KMS-11 (cell line): ENCODE data around the gene SEPTIN5.
A peak's percentile ranks its signal among the peaks of the same experiment; 100 is the strongest.
"Not testable (repeated sequence)": the region's sequence is repeated elsewhere in the genome, so short reads cannot be mapped to it uniquely, and the experiment has no call there.

ENCODE experiments used
- H2AFZ ChIP-seq: fragments of 200-600 bp; sonication (generic); 2 replicates; pipeline ENCODE4 v1.6.1; 2016; ENCODE audit warnings: antibody characterized with exemption, mixed run types, low read depth
- H3K27ac ChIP-seq: fragments of 200-600 bp; sonication (generic); 2 replicates; pipeline ENCODE4 v1.6.1; 2016; ENCODE audit warnings: mild to moderate bottlenecking, mixed run types
- H3K27me3 ChIP-seq: fragments of 200-600 bp; sonication (generic); 2 replicates; pipeline ENCODE4 v1.6.1; 2017; ENCODE audit warnings: mild to moderate bottlenecking, low read depth, mixed run types, moderate library complexity; ENCODE audit not compliant: insufficient read depth
- H3K36me3 ChIP-seq: fragments of 200-600 bp; sonication (generic); 2 replicates; pipeline ENCODE4 v1.6.1; 2017; ENCODE audit warnings: mild to moderate bottlenecking, mixed run types; ENCODE audit not compliant: insufficient read depth
- H3K4me1 ChIP-seq: fragments of 200-600 bp; sonication (generic); 2 replicates; pipeline ENCODE4 v1.6.1; 2016; ENCODE audit warnings: mild to moderate bottlenecking, low read depth, mixed run types; ENCODE audit not compliant: poor library complexity, severe bottlenecking
- H3K4me2 ChIP-seq: fragments of 200-600 bp; sonication (generic); 2 replicates; pipeline ENCODE4 v1.7.0; 2016; ENCODE audit warnings: mild to moderate bottlenecking, mixed run types
- H3K4me3 ChIP-seq: fragments of 200-600 bp; sonication (generic); IDR thresholded peaks from 2 replicates; pipeline ENCODE4 v1.6.1; 2017; ENCODE audit warnings: low read depth, low read length, mixed read lengths; ENCODE audit not compliant: insufficient read depth
- H3K79me2 ChIP-seq: fragments of 200-600 bp; sonication (generic); 2 replicates; pipeline ENCODE4 v1.6.1; 2016; ENCODE audit warnings: low read depth, mixed run types; ENCODE audit not compliant: insufficient read depth
- H3K9ac ChIP-seq: fragments of 200-600 bp; sonication (generic); 2 replicates; pipeline ENCODE4 v1.6.1; 2016; ENCODE audit warnings: mild to moderate bottlenecking, mixed run types
- H4K20me1 ChIP-seq: fragments of 200-600 bp; sonication (generic); 2 replicates; pipeline ENCODE4 v1.6.1; 2016; ENCODE audit warnings: mild to moderate bottlenecking, mixed run types; ENCODE audit not compliant: insufficient read depth
- CTCF ChIP-seq: fragments of 200-600 bp; sonication (generic); conservative IDR thresholded peaks from 2 replicates; pipeline ENCODE4 v1.6.1; 2017; ENCODE audit warnings: low read depth, mild to moderate bottlenecking, antibody characterized with exemption, low read length, moderate library complexity, mixed read lengths

The SEPTIN5 gene

GRCh38 chr22:19674929-19675253 is 39.4 kb upstream of the SEPTIN5 start:
- Histone ChIP-seq H4K20me1 (no peaks in the 10 kb centered on the region), H3K4me3 (no peak overlapping the region), H3K36me3 (no peaks in the 10 kb centered on the region), H3K27ac (no peak overlapping the region), H3K79me2 (no peaks in the 10 kb centered on the region), H3K27me3 (no peaks in the 10 kb centered on the region), H3K4me2 (no peak overlapping the region), H2AFZ (no peak overlapping the region), H3K4me1 (no peaks in the 10 kb centered on the region), H3K9ac (no peak overlapping the region)
- TF ChIP-seq CTCF, result no peak

- Histone ChIP-seq H4K20me1 (no peaks in the 10 kb centered on the region), H3K4me2 (no peak overlapping the region), H3K36me3 (no peaks in the 10 kb centered on the region), H2AFZ (no peak overlapping the region), H3K9ac (no peak overlapping the region), H3K27me3 (no peaks in the 10 kb centered on the region), H3K27ac (no peak overlapping the region), H3K4me3 (no peak overlapping the region), H3K4me1 (no peaks in the 10 kb centered on the region), H3K79me2 (no peaks in the 10 kb centered on the region)
- no peak for TF ChIP-seq CTCF
These were observed 38.9 kb upstream of the SEPTIN5 start for GRCh38 chr22:19675428-19675827.

GRCh38 chr22:19676437-19676836 is 37.9 kb upstream of the SEPTIN5 start:
- H3K36me3 ChIP-seq, H3K79me2 ChIP-seq, H3K4me1 ChIP-seq, H3K27me3 ChIP-seq, H2AFZ ChIP-seq, H3K4me3 ChIP-seq, H3K4me2 ChIP-seq, H3K9ac ChIP-seq, H4K20me1 ChIP-seq, H3K27ac ChIP-seq: not testable (repeated sequence)

- Histone ChIP-seq H3K4me1 (no peaks in the 10 kb centered on the region), H2AFZ (no peak overlapping the region), H3K27ac (no peak overlapping the region), H3K4me2 (no peak overlapping the region), H3K36me3 (no peaks in the 10 kb centered on the region), H3K9ac (no peak overlapping the region), H3K4me3 (no peak overlapping the region), H4K20me1 (no peaks in the 10 kb centered on the region), H3K27me3 (no peaks in the 10 kb centered on the region), H3K79me2 (no peaks in the 10 kb centered on the region)
- no peak for TF ChIP-seq CTCF
These were observed 35.3 kb upstream of the SEPTIN5 start for GRCh38 chr22:19678949-19679521.

- peak; percentile 55 for TF ChIP-seq CTCF
These were observed 34.7 kb upstream of the SEPTIN5 start for GRCh38 chr22:19679522-19680101.

More at GRCh38 chr22:19679522-19680101, 34.7 kb upstream of the SEPTIN5 start:
- Histone ChIP-seq H3K4me2 (no peak overlapping the region), H2AFZ (no peak overlapping the region), H3K27me3 (no peaks in the 10 kb centered on the region), H3K79me2 (no peaks in the 10 kb centered on the region), H3K4me1 (no peaks in the 10 kb centered on the region), H3K9ac (no peak overlapping the region), H3K4me3 (no peak overlapping the region), H3K36me3 (no peaks in the 10 kb centered on the region), H4K20me1 (no peaks in the 10 kb centered on the region), H3K27ac (no peak overlapping the region)
